AG04449 (cell line): ENCODE data around the gene ST6GAL1.
"Not testable (repeated sequence)": the region's sequence is repeated elsewhere in the genome, so short reads cannot be mapped to it uniquely, and the experiment has no call there.

Experiments
- CTCF ChIA-PET: fragments of 350-600 bp; formaldehyde crosslinking; extraction: SDS; loops from one replicate; lab custom pipeline; 2021; ENCODE audit warnings: antibody characterized with exemption; lab: Yijun Ruan, JAX
- POLR2A ChIA-PET: fragments of 400-600, 350-600 bp; formaldehyde crosslinking; extraction: SDS; loops from one replicate; lab custom pipeline; 2020; ENCODE audit warnings: antibody characterized with exemption, inconsistent platforms; lab: Yijun Ruan, JAX
- DNase-seq: peaks from one replicate; pipeline ENCODE4 v3.0.0-alpha.2; 2010; ENCODE audit warnings: low read depth, low spot score
- H3K4me3 ChIP-seq: 2 replicates; pipeline ENCODE4 v1.5.1; 2011; ENCODE audit warnings: low read depth, mild to moderate bottlenecking, control low read depth, low read length
- CTCF ChIP-seq: IDR thresholded peaks from one replicate; pipeline ENCODE4 v1.5.1; 2011; ENCODE audit warnings: mild to moderate bottlenecking, moderate library complexity, low read length, control low read depth, inconsistent platforms; ENCODE audit not compliant: insufficient read depth; ENCODE audit errors: missing control alignments

Gene ST6GAL1

GRCh38 chr3:186901135-186901734 lies 29.1 kb upstream of the ST6GAL1 start:
- no peak for DNase-seq
- ChIA-PET POLR2A (no interaction called here), CTCF (no interaction called here)
- no peak for TF ChIP-seq CTCF
- H3K4me3 ChIP-seq, result no peak overlapping the region

- no peak for TF ChIP-seq CTCF
- no peak overlapping the region for H3K4me3 ChIP-seq
- ChIA-PET POLR2A (no interaction called here), CTCF (no interaction called here)
- no peak for DNase-seq
These were observed 28.2 kb upstream of the ST6GAL1 start for GRCh38 chr3:186902154-186902553.

GRCh38 chr3:186902713-186903112 lies 27.6 kb upstream of the ST6GAL1 start:
- POLR2A ChIA-PET, result no interaction called here
- no peak for TF ChIP-seq CTCF
- CTCF ChIA-PET, result no interaction called here

GRCh38 chr3:186903676-186904075 lies 26.6 kb upstream of the ST6GAL1 start:
- DNase-seq, H3K4me3 ChIP-seq, CTCF ChIA-PET, POLR2A ChIA-PET: not testable (repeated sequence)

More at GRCh38 chr3:186902713-186903112, 27.6 kb upstream of the ST6GAL1 start:
- H3K4me3 ChIP-seq, result no peak overlapping the region
- no peak for DNase-seq

- CTCF ChIA-PET, H3K4me3 ChIP-seq, DNase-seq, POLR2A ChIA-PET: not testable (repeated sequence)
These were observed 23.3 kb upstream of the ST6GAL1 start for GRCh38 chr3:186907075-186907474.

GRCh38 chr3:186909078-186909853 lies 21.1 kb upstream of the ST6GAL1 start:
- H3K4me3 ChIP-seq, result no peak overlapping the region
- no peak for TF ChIP-seq CTCF
- no peak for DNase-seq
- POLR2A ChIA-PET, result no interaction called here
- CTCF ChIA-PET, result no interaction called here

GRCh38 chr3:186915806-186916796 lies 14.2 kb upstream of the ST6GAL1 start:
- no peak for TF ChIP-seq CTCF
- H3K4me3 ChIP-seq, result no peak overlapping the region
- no peak for DNase-seq
- CTCF ChIA-PET, result no interaction called here
- POLR2A ChIA-PET, result no interaction called here
